ENCODE data around the gene RTRAF. TPM values are rescaled to one million over a fixed set of nuclear protein-coding genes. Genes with fewer than 3 reads are reported as not detected.

The RTRAF gene
- total RNA-seq, 1 experiment from 2014 or later, result 93.7 TPM

DNA sequence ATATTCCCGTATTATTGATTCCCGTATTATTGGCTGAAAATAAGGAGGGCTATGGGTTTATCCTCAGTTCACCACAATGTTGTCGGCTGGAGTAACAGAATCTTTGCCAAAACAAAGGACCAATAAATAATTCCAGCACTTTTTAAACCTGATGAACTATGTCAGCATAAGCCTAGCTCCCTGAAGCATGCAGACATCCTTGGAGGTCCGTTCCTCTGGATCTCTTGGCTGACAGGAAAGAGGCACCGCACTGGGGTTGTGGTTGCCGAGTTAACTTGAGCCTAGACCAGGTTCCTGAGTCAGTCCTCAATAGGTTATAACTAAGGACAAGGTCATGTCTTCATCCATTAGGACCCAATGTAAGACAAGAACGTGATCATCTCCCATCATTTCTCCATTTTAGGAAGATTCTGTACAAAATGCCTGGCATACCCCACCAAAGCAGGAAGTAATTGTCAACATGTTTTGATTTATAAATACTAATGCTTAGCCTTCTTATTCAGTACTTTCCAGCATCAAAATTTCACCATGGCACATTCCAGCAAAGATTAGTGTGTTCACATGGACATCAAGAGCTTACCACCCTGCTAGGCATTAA is 43.0 kb downstream of the RTRAF start:
- BruUV-seq (replicated peaks), result no TSS peak
- POLR2A ChIA-PET, result no interaction called here
- H3K36me3 ChIP-seq (ENCODE audit: control insufficient read depth, insufficient read depth, low read length), result no peaks in the 10 kb centered on the region

DNA sequence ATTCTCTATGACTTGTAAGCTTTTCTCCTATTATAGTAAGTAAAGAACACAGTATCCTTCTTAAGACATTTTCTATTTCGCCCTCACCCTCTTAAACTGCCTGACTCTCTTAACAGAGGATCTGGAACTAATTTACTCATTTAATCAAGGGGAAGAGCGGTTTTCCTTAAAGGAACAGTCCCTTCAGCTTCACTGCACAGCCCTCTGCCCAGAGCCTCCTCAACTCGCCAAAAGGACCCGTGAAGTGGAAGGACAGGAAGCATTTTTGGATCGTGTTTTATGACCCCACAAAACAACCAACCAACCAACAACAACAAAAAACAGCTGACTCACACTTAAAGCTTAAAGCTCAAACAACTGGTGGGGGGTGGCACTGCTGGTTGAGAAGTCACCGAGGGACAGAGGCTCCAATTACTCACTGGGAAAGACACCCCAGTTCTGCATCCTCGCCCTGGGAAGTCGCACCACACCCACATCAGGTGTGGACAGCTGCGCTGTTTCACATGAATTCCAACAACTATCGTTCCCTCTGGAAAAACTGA is 43.8 kb downstream of the RTRAF start:
- no peak for ATAC-seq
- TF ChIP-seq POLR2AphosphoS5 (IDR thresholded peaks at IDR 0.05; ENCODE audit: low read depth, low read length) (no peak), TCF7L2 (IDR thresholded peaks at IDR 0.05; ENCODE audit: low read depth, low read length) (no peak), SIN3A (IDR thresholded peaks at IDR 0.05; ENCODE audit: borderline replicate concordance, insufficient read depth, low read depth, low read length) (no peak)
- TF ChIP-seq, protein P1, sequence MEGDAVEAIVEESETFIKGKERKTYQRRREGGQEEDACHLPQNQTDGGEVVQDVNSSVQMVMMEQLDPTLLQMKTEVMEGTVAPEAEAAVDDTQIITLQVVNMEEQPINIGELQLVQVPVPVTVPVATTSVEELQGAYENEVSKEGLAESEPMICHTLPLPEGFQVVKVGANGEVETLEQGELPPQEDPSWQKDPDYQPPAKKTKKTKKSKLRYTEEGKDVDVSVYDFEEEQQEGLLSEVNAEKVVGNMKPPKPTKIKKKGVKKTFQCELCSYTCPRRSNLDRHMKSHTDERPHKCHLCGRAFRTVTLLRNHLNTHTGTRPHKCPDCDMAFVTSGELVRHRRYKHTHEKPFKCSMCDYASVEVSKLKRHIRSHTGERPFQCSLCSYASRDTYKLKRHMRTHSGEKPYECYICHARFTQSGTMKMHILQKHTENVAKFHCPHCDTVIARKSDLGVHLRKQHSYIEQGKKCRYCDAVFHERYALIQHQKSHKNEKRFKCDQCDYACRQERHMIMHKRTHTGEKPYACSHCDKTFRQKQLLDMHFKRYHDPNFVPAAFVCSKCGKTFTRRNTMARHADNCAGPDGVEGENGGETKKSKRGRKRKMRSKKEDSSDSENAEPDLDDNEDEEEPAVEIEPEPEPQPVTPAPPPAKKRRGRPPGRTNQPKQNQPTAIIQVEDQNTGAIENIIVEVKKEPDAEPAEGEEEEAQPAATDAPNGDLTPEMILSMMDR (IDR thresholded peaks at IDR 0.05), result no peak
- TF ChIP-seq, protein P2, sequence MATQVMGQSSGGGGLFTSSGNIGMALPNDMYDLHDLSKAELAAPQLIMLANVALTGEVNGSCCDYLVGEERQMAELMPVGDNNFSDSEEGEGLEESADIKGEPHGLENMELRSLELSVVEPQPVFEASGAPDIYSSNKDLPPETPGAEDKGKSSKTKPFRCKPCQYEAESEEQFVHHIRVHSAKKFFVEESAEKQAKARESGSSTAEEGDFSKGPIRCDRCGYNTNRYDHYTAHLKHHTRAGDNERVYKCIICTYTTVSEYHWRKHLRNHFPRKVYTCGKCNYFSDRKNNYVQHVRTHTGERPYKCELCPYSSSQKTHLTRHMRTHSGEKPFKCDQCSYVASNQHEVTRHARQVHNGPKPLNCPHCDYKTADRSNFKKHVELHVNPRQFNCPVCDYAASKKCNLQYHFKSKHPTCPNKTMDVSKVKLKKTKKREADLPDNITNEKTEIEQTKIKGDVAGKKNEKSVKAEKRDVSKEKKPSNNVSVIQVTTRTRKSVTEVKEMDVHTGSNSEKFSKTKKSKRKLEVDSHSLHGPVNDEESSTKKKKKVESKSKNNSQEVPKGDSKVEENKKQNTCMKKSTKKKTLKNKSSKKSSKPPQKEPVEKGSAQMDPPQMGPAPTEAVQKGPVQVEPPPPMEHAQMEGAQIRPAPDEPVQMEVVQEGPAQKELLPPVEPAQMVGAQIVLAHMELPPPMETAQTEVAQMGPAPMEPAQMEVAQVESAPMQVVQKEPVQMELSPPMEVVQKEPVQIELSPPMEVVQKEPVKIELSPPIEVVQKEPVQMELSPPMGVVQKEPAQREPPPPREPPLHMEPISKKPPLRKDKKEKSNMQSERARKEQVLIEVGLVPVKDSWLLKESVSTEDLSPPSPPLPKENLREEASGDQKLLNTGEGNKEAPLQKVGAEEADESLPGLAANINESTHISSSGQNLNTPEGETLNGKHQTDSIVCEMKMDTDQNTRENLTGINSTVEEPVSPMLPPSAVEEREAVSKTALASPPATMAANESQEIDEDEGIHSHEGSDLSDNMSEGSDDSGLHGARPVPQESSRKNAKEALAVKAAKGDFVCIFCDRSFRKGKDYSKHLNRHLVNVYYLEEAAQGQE (IDR thresholded peaks at IDR 0.05; ENCODE audit: insufficient read depth in 1 of 2, low read depth in 2 of 2, low read length in 1 of 2), result no peak
- Histone ChIP-seq H3K27me3 (ENCODE audit: control insufficient read depth, insufficient read depth, low read length) (no peaks in the 10 kb centered on the region), H3K27ac (ENCODE audit: low read length) (no peak overlapping the region), H3K36me3 (ENCODE audit: control insufficient read depth, insufficient read depth, low read length) (no peaks in the 10 kb centered on the region), H3K9me3 (ENCODE audit: control insufficient read depth, insufficient read depth, low read depth, low read length) (no peaks in the 10 kb centered on the region), H3K4me1 (ENCODE audit: control insufficient read depth, insufficient read depth, low read length) (no peaks in the 10 kb centered on the region), H3K4me3 (ENCODE audit: low read depth in 2 of 2, low read length in 2 of 2) (no peak overlapping the region)
- BruUV-seq (replicated peaks), result no TSS peak
- CTCF ChIA-PET, result no interaction called here
- intact Hi-C loops (cut with micrococcal nuclease; ENCODE audit: unreplicated experiment), result no loop called here
- in situ Hi-C loops (cut with HindIII; ENCODE audit: low pct_unique_long_range_greater_than_20kb, low sequenced_read_pairs), result no loop called here
- POLR2A ChIA-PET, result no interaction called here
- DNase-seq (ENCODE audit: low read depth, low spot score), result no peak

More for the DNA sequence above, 43.0 kb downstream of the RTRAF start:
- H3K4me1 ChIP-seq (ENCODE audit: control insufficient read depth, insufficient read depth, low read length), result no peaks in the 10 kb centered on the region
- CTCF ChIA-PET, result no interaction called here
- intact Hi-C loops (cut with micrococcal nuclease; ENCODE audit: unreplicated experiment), result no loop called here
- ATAC-seq (no peak), DNase-seq (ENCODE audit: low read depth, low spot score) (no peak)
- no peak overlapping the region for H3K27ac ChIP-seq (ENCODE audit: low read length)
- in situ Hi-C loops (cut with HindIII; ENCODE audit: low pct_unique_long_range_greater_than_20kb, low sequenced_read_pairs), result no loop called here
- no peak overlapping the region for H3K4me3 ChIP-seq (ENCODE audit: low read depth in 2 of 2, low read length in 2 of 2)
- no peaks in the 10 kb centered on the region for H3K9me3 ChIP-seq (ENCODE audit: control insufficient read depth, insufficient read depth, low read depth, low read length)
- TF ChIP-seq SIN3A (IDR thresholded peaks at IDR 0.05; ENCODE audit: borderline replicate concordance, insufficient read depth, low read depth, low read length) (no peak), TCF7L2 (IDR thresholded peaks at IDR 0.05; ENCODE audit: low read depth, low read length) (no peak), POLR2AphosphoS5 (IDR thresholded peaks at IDR 0.05; ENCODE audit: low read depth, low read length) (no peak)
- TF ChIP-seq, protein P1 (IDR thresholded peaks at IDR 0.05), result no peak
- TF ChIP-seq, protein P2 (IDR thresholded peaks at IDR 0.05; ENCODE audit: insufficient read depth in 1 of 2, low read depth in 2 of 2, low read length in 1 of 2), result no peak
- H3K27me3 ChIP-seq (ENCODE audit: control insufficient read depth, insufficient read depth, low read length), result no peaks in the 10 kb centered on the region
